ENCODE measurements around the gene MMP10. TPM values are rescaled to one million over a fixed set of nuclear protein-coding genes. Genes with fewer than 3 reads are reported as not detected.

Gene MMP10
- total RNA-seq, 1 donor from 2014 or later = 0.32 TPM

DNA sequence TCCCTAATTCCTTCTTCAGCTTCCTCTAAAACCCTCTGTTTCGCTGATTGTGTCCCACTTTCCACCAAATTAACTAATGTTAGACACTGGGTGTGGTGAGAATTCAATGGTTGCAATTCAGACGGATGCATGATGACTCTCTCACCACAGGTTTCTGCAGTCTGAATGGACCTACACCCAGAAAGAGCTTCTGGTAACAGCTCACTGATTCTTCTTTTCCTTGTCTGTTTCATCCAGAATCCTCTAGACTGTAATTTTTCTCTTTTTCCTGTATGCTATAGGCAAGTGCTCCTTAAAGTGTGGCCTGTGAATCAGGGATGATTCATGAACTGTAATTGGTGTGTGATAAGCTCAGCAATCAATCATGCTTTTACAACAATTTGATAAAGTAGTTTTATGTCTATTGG lies 18.1 kb downstream of the MMP10 start:
- H2AFZ ChIP-seq (replicated peaks) = no peak overlapping the region
- TF ChIP-seq, protein P1, sequence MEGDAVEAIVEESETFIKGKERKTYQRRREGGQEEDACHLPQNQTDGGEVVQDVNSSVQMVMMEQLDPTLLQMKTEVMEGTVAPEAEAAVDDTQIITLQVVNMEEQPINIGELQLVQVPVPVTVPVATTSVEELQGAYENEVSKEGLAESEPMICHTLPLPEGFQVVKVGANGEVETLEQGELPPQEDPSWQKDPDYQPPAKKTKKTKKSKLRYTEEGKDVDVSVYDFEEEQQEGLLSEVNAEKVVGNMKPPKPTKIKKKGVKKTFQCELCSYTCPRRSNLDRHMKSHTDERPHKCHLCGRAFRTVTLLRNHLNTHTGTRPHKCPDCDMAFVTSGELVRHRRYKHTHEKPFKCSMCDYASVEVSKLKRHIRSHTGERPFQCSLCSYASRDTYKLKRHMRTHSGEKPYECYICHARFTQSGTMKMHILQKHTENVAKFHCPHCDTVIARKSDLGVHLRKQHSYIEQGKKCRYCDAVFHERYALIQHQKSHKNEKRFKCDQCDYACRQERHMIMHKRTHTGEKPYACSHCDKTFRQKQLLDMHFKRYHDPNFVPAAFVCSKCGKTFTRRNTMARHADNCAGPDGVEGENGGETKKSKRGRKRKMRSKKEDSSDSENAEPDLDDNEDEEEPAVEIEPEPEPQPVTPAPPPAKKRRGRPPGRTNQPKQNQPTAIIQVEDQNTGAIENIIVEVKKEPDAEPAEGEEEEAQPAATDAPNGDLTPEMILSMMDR (IDR thresholded peaks at IDR 0.05) = no peak
- TF ChIP-seq EZH2 (IDR thresholded peaks at IDR 0.05) = no peak
- TF ChIP-seq EZH2phosphoT487 (IDR thresholded peaks at IDR 0.05) = no peak
- no peak overlapping the region for H3K4me3 ChIP-seq
- Mint-ChIP-seq H3K36me3 (no peaks in the 10 kb centered on the region), H3K4me3 (no peak overlapping the region), H3K9me3 (no peaks in the 10 kb centered on the region), H3K27me3 (ENCODE audit: insufficient read depth, low read depth) (no peaks in the 10 kb centered on the region), H3K27ac (no peak overlapping the region), H3K4me1 (peaks cover 8% of the 10 kb centered on the region)
- H3K9me3 ChIP-seq (ENCODE audit: low read depth) = no peaks in the 10 kb centered on the region
- H3K4me1 ChIP-seq = peaks cover 11% of the 10 kb centered on the region
- H3K27me3 ChIP-seq = no peaks in the 10 kb centered on the region
- no peaks in the 10 kb centered on the region for H3K79me2 ChIP-seq (ENCODE audit: low read depth)
- H3F3A ChIP-seq (ENCODE audit: low read depth) = no peaks in the 10 kb centered on the region
- no peak overlapping the region for H3K9ac ChIP-seq
- no peak overlapping the region for H3K27ac ChIP-seq
- H4K20me1 ChIP-seq (ENCODE audit: low read depth) = no peaks in the 10 kb centered on the region
- DNase-seq (ENCODE audit: low spot score) = peak; percentile 13
- no peaks in the 10 kb centered on the region for H3K36me3 ChIP-seq
- peak overlapping the region; percentile 17 for H3K4me2 ChIP-seq

DNA sequence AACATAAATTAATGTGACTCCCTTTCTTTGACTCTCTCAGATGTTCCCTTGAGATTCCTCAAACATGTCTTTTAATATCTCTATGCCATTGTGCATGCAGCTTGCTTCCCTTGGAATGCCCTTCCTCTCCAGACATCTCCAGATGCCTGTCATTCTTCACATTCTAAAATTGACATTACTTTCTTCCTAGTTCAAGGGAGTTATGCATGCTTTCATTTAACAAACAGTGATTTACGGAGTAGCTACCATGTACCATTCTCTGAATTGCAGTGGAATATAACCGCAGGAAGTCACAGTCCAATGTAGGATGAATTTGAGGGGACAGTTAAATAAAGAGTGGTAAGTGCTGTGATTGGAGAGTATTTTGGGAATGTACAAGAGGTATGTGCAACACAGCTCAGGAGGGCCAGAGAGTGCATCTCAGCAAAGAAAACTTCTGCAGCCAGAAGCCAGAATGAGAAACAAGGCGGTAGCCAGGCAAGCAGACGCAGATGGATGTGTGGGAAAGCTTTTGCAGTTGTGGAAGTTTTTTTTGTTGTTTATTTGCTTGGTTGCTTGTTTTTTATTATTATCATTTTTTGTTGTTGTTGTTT lies 18.7 kb downstream of the MMP10 start:
- no peaks in the 10 kb centered on the region for H3F3A ChIP-seq (ENCODE audit: low read depth)
- Mint-ChIP-seq H3K27ac (no peak overlapping the region), H3K4me1 (peaks cover 8% of the 10 kb centered on the region), H3K36me3 (no peaks in the 10 kb centered on the region), H3K27me3 (ENCODE audit: insufficient read depth, low read depth) (no peaks in the 10 kb centered on the region), H3K9me3 (no peaks in the 10 kb centered on the region), H3K4me3 (no peak overlapping the region)
- H3K27ac ChIP-seq = no peak overlapping the region
- no peaks in the 10 kb centered on the region for H3K36me3 ChIP-seq
- DNase-seq (ENCODE audit: low spot score) = no peak
- no peak overlapping the region for H3K9ac ChIP-seq
- no peaks in the 10 kb centered on the region for H3K9me3 ChIP-seq (ENCODE audit: low read depth)
- peaks cover 11% of the 10 kb centered on the region for H3K4me1 ChIP-seq
- no peaks in the 10 kb centered on the region for H3K27me3 ChIP-seq
- TF ChIP-seq EZH2phosphoT487 (IDR thresholded peaks at IDR 0.05) (no peak), EZH2 (IDR thresholded peaks at IDR 0.05) (no peak)
- TF ChIP-seq, protein P1 (IDR thresholded peaks at IDR 0.05) = no peak
- H4K20me1 ChIP-seq (ENCODE audit: low read depth) = no peaks in the 10 kb centered on the region
- H3K4me3 ChIP-seq = no peak overlapping the region
- H2AFZ ChIP-seq (replicated peaks) = no peak overlapping the region
- no peak overlapping the region for H3K4me2 ChIP-seq
- H3K79me2 ChIP-seq (ENCODE audit: low read depth) = no peaks in the 10 kb centered on the region

- H3K36me3 ChIP-seq = no peaks in the 10 kb centered on the region
- no peaks in the 10 kb centered on the region for H3K79me2 ChIP-seq (ENCODE audit: low read depth)
- no peaks in the 10 kb centered on the region for H3F3A ChIP-seq (ENCODE audit: low read depth)
- H4K20me1 ChIP-seq (ENCODE audit: low read depth) = no peaks in the 10 kb centered on the region
- Mint-ChIP-seq H3K9me3 (no peaks in the 10 kb centered on the region), H3K4me3 (no peak overlapping the region), H3K4me1 (peaks cover 8% of the 10 kb centered on the region), H3K27me3 (ENCODE audit: insufficient read depth, low read depth) (no peaks in the 10 kb centered on the region), H3K36me3 (no peaks in the 10 kb centered on the region), H3K27ac (no peak overlapping the region)
- TF ChIP-seq EZH2phosphoT487 (IDR thresholded peaks at IDR 0.05) = no peak
- no peak for TF ChIP-seq EZH2 (IDR thresholded peaks at IDR 0.05)
- TF ChIP-seq, protein P1 (IDR thresholded peaks at IDR 0.05) = no peak
- H3K27me3 ChIP-seq = no peaks in the 10 kb centered on the region
- no peak overlapping the region for H3K9ac ChIP-seq
- DNase-seq (ENCODE audit: low spot score) = no peak
- H3K27ac ChIP-seq = no peak overlapping the region
- H3K4me3 ChIP-seq = no peak overlapping the region
- no peaks in the 10 kb centered on the region for H3K9me3 ChIP-seq (ENCODE audit: low read depth)
- peaks cover 11% of the 10 kb centered on the region for H3K4me1 ChIP-seq
- no peak overlapping the region for H2AFZ ChIP-seq (replicated peaks)
- H3K4me2 ChIP-seq = no peak overlapping the region
These were observed 19.9 kb downstream of the MMP10 start for GRCh38 chr11:102760344-102761035.

Data from neural progenitor cell (in vitro differentiated cells).